OCI-LY3 (cell line): ENCODE results near the gene POLG.

Experiments
- H2AFZ ChIP-seq: fragments of 200-600, 300-600 bp; shearing (Covaris generic); 2 replicates; pipeline ENCODE4 v1.6.0; 2014; ENCODE audit warnings: antibody characterized with exemption, low read depth, low read length
- H3K27ac ChIP-seq: fragments of 200-600, 300-600 bp; sonication (generic); 2 replicates; pipeline ENCODE4 v1.5.1; 2014; ENCODE audit warnings: mild to moderate bottlenecking, low read length, moderate library complexity, mixed read lengths
- H3K27me3 ChIP-seq: fragments of 200-600, 300-600 bp; sonication (generic); 2 replicates; pipeline ENCODE4 v1.6.1; 2014; ENCODE audit warnings: low read depth, low read length, mixed read lengths
- H3K36me3 ChIP-seq: fragments of 200-600, 300-600 bp; sonication (generic); replicated peaks from 2 replicates; pipeline ENCODE3; 2014; ENCODE audit warnings: low read depth, low read length, mixed read lengths
- H3K4me1 ChIP-seq: fragments of 300-600, 200-600 bp; sonication (generic); 2 replicates; pipeline ENCODE4 v1.6.1; 2014; ENCODE audit warnings: low read length, mixed read lengths
- H3K4me2 ChIP-seq: fragments of 200-600, 300-600 bp; sonication (generic); 2 replicates; pipeline ENCODE4 v1.6.1; 2014; ENCODE audit warnings: low read length, mixed read lengths
- H3K4me3 ChIP-seq: fragments of 300-600, 200-600 bp; sonication (generic); 2 replicates; pipeline ENCODE4 v1.5.1; 2014; ENCODE audit warnings: antibody characterized with exemption, mild to moderate bottlenecking, low read length, moderate library complexity
- H3K79me2 ChIP-seq: fragments of 300-600, 200-600 bp; shearing (Covaris generic); 2 replicates; pipeline ENCODE4 v1.6.1; 2014; ENCODE audit warnings: mild to moderate bottlenecking, low read length, mixed read lengths
- H3K9ac ChIP-seq: fragments of 300-600, 200-600 bp; shearing (Covaris generic); 2 replicates; pipeline ENCODE4 v1.6.0; 2014; ENCODE audit warnings: mild to moderate bottlenecking, low read length, moderate library complexity
- H3K9me3 ChIP-seq: fragments of 200-600, 300-600 bp; shearing (Covaris generic); 2 replicates; pipeline ENCODE4 v1.6.1; 2014; ENCODE audit warnings: low read length, mixed read lengths; ENCODE audit not compliant: insufficient read depth
- H4K20me1 ChIP-seq: fragments of 200-600, 300-600 bp; sonication (generic); 2 replicates; pipeline ENCODE4 v1.6.1; 2016; ENCODE audit warnings: low read length, mixed read lengths; ENCODE audit not compliant: insufficient read depth
- EZH2phosphoT487 ChIP-seq: fragments of 200-600 bp; shearing (Covaris generic); IDR thresholded peaks from 2 replicates; pipeline ENCODE4 v1.6.1; 2018; ENCODE audit warnings: antibody characterized with exemption, mixed run types, low read depth
- TF ChIP-seq, protein P1 (sequence below): fragments of 200-600, 300-600 bp; sonication (generic); IDR thresholded peaks from 2 replicates; pipeline ENCODE4 v1.5.1; 2014; ENCODE audit warnings: antibody characterized with exemption, low read length, low read depth

Gene POLG

DNA sequence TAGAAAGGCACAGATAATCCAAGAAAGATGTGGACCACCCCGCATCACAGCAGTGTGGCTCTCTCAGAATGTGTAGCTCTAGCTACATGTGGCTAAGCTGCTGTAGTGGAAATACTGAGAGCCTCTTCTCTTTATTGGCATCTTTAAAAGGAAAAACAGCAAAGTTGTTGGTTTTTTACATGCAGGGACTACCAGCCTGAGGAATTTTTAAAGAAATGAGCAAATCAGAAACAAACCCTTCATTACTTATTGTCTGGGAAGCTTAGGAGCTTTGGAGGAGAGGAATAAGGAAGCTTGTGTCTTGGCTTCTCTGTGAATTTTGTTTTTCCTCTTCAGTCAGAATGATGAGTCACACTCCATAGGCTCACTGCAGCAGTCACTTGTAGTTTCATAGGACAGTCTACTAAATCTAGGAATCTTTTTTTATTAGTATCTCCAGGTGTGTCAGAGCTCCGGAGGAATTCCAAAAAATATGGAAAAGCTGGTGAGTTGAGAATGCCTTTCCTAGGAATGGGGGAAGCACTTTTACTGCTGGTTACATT, 27.5 kb downstream of the POLG start:
- no peak overlapping the region for H3K4me2 ChIP-seq
- no peaks in the 10 kb centered on the region for H4K20me1 ChIP-seq
- no peaks in the 10 kb centered on the region for H3K9me3 ChIP-seq
- H3K27me3 ChIP-seq: no peaks in the 10 kb centered on the region
- peaks cover 79% of the 10 kb centered on the region for H3K36me3 ChIP-seq
- no peak overlapping the region for H3K27ac ChIP-seq
- H3K4me1 ChIP-seq: peaks cover 7% of the 10 kb centered on the region
- no peaks in the 10 kb centered on the region for H3K79me2 ChIP-seq
- TF ChIP-seq, protein P1, sequence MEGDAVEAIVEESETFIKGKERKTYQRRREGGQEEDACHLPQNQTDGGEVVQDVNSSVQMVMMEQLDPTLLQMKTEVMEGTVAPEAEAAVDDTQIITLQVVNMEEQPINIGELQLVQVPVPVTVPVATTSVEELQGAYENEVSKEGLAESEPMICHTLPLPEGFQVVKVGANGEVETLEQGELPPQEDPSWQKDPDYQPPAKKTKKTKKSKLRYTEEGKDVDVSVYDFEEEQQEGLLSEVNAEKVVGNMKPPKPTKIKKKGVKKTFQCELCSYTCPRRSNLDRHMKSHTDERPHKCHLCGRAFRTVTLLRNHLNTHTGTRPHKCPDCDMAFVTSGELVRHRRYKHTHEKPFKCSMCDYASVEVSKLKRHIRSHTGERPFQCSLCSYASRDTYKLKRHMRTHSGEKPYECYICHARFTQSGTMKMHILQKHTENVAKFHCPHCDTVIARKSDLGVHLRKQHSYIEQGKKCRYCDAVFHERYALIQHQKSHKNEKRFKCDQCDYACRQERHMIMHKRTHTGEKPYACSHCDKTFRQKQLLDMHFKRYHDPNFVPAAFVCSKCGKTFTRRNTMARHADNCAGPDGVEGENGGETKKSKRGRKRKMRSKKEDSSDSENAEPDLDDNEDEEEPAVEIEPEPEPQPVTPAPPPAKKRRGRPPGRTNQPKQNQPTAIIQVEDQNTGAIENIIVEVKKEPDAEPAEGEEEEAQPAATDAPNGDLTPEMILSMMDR: no peak
- no peak for TF ChIP-seq EZH2phosphoT487
- no peak overlapping the region for H2AFZ ChIP-seq
- H3K9ac ChIP-seq: no peak overlapping the region
- H3K4me3 ChIP-seq: no peak overlapping the region

DNA sequence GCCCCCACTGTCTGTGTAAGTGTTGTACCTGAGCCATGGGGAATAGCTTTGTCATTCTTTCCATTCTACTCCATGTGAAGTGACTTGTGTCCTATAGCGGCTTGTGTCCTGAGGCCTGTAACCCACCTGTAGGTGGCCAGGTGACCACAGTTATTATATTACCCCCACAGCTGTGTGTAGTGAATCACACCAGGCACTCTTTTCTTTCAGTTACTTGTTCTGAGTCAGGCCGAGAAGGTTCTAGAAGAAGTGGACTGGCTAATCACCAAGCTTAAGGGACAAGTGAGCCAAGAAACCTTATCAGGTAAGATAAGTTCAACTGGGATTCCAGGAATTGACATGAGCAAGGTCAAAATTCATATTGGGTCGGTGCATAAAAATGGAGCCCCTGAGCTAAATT, 29.2 kb downstream of the POLG start:
- no peak overlapping the region for H3K4me2 ChIP-seq
- H3K9me3 ChIP-seq: no peaks in the 10 kb centered on the region
- peaks cover 84% of the 10 kb centered on the region for H3K36me3 ChIP-seq
- no peak overlapping the region for H2AFZ ChIP-seq
- no peak for TF ChIP-seq EZH2phosphoT487
- TF ChIP-seq, protein P1: no peak
- H3K4me1 ChIP-seq: peaks cover 6% of the 10 kb centered on the region
- H3K4me3 ChIP-seq: no peak overlapping the region
- no peaks in the 10 kb centered on the region for H3K79me2 ChIP-seq
- H3K27me3 ChIP-seq: no peaks in the 10 kb centered on the region
- H4K20me1 ChIP-seq: no peaks in the 10 kb centered on the region
- H3K9ac ChIP-seq: no peak overlapping the region
- no peak overlapping the region for H3K27ac ChIP-seq

DNA sequence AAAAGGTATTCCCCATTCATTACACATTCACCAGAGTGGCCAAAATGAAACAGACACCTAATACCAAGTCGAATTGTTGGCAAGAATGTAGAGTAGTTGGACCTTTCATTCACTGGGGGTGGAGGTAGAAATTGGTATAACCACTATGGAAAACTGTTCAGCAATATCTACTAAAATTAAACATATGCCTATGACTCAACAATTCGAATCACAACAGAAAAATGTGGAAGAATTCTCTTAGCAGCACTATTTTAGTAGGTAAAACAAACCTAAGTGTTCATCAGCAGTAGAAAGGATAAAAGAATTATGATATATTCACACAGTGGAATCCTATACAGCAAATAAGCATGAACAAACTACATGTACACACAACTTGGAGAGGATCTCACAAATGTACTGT, 30.6 kb downstream of the POLG start:
- Histone ChIP-seq H3K36me3 (peaks cover 82% of the 10 kb centered on the region), H2AFZ (no peak overlapping the region), H3K27me3 (no peaks in the 10 kb centered on the region), H3K79me2 (no peaks in the 10 kb centered on the region), H3K27ac (no peak overlapping the region), H3K4me2 (no peak overlapping the region), H3K9me3 (no peaks in the 10 kb centered on the region), H4K20me1 (no peaks in the 10 kb centered on the region), H3K4me3 (no peak overlapping the region), H3K4me1 (no peaks in the 10 kb centered on the region), H3K9ac (no peak overlapping the region)
- TF ChIP-seq EZH2phosphoT487: no peak
- TF ChIP-seq, protein P1: no peak

DNA sequence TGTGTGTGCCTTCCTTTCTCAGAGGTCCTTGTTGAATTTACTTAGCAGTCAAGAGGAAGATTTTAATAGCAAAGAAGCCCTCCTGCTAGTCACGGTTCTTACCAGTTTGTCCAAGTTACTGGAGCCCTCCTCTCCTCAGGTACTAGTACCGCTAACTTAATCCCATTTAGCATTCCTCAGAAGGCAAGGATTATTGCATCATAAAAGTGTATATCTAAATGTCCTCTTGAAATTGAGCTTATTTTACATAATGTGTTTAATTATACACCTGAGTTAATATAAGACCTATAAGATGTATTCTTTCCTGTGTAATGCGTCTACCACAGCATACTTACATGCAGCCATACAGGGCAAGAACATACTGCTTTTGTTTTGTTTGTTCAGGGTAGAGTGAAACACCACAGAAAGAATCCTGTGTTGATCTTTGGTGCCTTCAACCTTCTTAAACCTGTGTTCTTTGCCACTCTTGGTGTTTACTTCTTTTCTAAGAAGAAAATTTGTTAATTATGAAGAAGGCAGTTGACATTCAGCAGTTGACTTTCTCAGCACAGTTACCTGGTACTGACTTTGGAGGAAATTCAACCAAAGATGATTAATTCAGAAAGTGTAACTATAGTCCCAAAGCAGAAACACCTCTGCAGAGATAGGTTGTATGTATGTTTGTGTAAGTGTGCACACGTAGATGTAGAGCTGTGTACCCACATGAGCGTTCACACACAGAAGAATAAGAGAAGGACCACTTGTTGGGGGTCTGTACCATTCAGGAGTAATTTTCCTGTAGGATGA, 33.1 kb downstream of the POLG start:
- no peaks in the 10 kb centered on the region for H4K20me1 ChIP-seq
- peaks cover 66% of the 10 kb centered on the region for H3K36me3 ChIP-seq
- no peak overlapping the region for H3K4me3 ChIP-seq
- H3K9me3 ChIP-seq: no peaks in the 10 kb centered on the region
- no peak overlapping the region for H3K27ac ChIP-seq
- no peak overlapping the region for H2AFZ ChIP-seq
- TF ChIP-seq, protein P1: no peak
- no peak for TF ChIP-seq EZH2phosphoT487
- H3K4me1 ChIP-seq: no peaks in the 10 kb centered on the region
- no peak overlapping the region for H3K4me2 ChIP-seq
- H3K27me3 ChIP-seq: no peaks in the 10 kb centered on the region
- no peak overlapping the region for H3K9ac ChIP-seq
- H3K79me2 ChIP-seq: no peaks in the 10 kb centered on the region
